ENCODE data around the gene CACNB2. TPM values are rescaled to one million over a fixed set of nuclear protein-coding genes. Genes with fewer than 3 reads are reported as not detected.

Gene CACNB2
- total RNA-seq, 1 donor from 2014 or later = 13.1 TPM

DNA sequence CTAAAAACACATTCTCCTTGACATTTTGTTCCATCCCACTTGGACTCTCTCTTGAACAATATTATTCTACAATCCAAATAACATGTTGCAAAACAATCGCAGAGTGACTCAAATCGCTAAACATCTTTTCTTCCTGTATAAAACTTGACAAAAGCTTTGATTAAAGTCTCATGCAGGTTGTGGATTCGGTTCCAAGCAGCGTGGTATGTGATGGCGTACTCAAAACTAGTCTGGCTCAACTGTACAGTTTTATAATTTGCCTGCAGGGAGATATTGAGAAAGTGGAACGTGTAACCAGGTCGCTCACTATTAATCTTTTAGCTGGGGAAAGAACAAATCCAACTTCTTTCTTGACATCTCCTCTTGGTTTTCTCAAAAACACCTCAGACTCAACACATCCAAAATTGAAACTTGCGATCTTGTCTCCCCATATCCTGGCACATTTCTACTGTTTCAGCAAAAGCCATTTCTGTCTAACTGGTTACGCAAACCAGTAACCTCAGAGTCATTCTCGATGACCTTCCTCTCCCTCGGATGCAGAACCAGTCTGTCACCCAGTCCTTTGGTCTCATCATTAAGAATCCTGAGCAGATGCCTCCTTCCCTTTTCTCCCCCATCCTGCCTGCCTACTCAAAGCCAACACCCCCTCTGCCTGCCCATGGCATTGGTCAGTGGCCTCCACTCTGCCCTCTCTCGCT is 100.1 kb downstream of the CACNB2 start:
- TF ChIP-seq, protein P1, sequence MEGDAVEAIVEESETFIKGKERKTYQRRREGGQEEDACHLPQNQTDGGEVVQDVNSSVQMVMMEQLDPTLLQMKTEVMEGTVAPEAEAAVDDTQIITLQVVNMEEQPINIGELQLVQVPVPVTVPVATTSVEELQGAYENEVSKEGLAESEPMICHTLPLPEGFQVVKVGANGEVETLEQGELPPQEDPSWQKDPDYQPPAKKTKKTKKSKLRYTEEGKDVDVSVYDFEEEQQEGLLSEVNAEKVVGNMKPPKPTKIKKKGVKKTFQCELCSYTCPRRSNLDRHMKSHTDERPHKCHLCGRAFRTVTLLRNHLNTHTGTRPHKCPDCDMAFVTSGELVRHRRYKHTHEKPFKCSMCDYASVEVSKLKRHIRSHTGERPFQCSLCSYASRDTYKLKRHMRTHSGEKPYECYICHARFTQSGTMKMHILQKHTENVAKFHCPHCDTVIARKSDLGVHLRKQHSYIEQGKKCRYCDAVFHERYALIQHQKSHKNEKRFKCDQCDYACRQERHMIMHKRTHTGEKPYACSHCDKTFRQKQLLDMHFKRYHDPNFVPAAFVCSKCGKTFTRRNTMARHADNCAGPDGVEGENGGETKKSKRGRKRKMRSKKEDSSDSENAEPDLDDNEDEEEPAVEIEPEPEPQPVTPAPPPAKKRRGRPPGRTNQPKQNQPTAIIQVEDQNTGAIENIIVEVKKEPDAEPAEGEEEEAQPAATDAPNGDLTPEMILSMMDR (IDR thresholded peaks at IDR 0.05; ENCODE audit: unreplicated experiment) = no peak
- H3K4me3 Mint-ChIP-seq = no peak overlapping the region
- no peaks in the 10 kb centered on the region for H3K27me3 Mint-ChIP-seq (ENCODE audit: low read depth)
- DNase-seq (ENCODE audit: low spot score in 2 of 2, unreplicated experiment in 2 of 2) = no peak
- H3K36me3 Mint-ChIP-seq = no peaks in the 10 kb centered on the region
- peaks cover 16% of the 10 kb centered on the region for H3K4me1 Mint-ChIP-seq
- peaks cover 6% of the 10 kb centered on the region for H3K9me3 Mint-ChIP-seq
- no peak overlapping the region for H3K27ac Mint-ChIP-seq

DNA sequence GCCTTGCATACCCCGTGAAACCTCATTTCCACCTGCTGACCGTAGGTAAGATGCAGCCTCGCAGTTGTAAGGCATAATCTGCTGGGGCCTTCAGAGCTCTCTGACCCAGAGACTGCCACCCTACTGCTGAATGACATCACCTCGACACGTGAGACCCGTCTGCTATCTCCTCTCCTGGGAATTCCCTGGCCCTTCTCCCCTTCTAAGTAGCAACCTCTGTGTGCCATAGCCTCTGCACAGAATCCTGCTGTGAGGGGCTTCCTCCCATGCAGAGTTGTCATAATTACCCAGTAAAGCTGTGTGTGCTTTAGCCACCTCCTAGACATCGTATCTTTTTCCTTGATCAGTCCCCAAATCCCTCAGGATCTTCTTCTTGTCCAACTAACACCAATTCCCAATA is 106.7 kb downstream of the CACNB2 start:
- TF ChIP-seq, protein P1 (IDR thresholded peaks at IDR 0.05; ENCODE audit: unreplicated experiment) = no peak
- no peaks in the 10 kb centered on the region for H3K36me3 Mint-ChIP-seq
- peaks cover 6% of the 10 kb centered on the region for H3K9me3 Mint-ChIP-seq
- H3K27me3 Mint-ChIP-seq (ENCODE audit: low read depth) = no peaks in the 10 kb centered on the region
- no peak overlapping the region for H3K27ac Mint-ChIP-seq
- H3K4me1 Mint-ChIP-seq = no peaks in the 10 kb centered on the region
- DNase-seq (ENCODE audit: low spot score in 2 of 2, unreplicated experiment in 2 of 2) = no peak
- no peak overlapping the region for H3K4me3 Mint-ChIP-seq

DNA sequence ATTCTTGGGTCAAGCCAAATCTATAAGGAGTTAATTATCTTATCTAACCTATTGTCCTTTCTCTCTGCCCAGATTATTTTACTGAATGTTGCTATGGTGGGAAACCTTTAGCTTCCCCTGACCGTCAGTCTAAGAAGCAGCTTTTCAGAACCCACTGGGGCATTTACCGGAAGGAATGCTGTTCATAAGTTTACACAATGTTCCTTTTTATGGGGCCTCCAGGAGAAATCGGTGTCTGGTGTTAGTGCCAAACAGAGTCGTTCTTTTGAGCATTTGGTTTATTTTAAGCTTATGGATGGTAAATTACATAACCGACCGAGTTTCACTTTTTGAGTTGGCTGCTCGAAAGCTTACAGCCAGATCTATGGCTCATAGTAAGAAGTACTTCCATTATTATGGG is 111.9 kb downstream of the CACNB2 start:
- no peak for DNase-seq (ENCODE audit: low spot score in 2 of 2, unreplicated experiment in 2 of 2)
- Mint-ChIP-seq H3K36me3 (no peaks in the 10 kb centered on the region), H3K27ac (no peak overlapping the region), H3K4me3 (no peak overlapping the region), H3K9me3 (no peaks in the 10 kb centered on the region), H3K27me3 (ENCODE audit: low read depth) (peaks cover 5% of the 10 kb centered on the region), H3K4me1 (no peaks in the 10 kb centered on the region)
- TF ChIP-seq, protein P1 (IDR thresholded peaks at IDR 0.05; ENCODE audit: unreplicated experiment) = no peak

DNA sequence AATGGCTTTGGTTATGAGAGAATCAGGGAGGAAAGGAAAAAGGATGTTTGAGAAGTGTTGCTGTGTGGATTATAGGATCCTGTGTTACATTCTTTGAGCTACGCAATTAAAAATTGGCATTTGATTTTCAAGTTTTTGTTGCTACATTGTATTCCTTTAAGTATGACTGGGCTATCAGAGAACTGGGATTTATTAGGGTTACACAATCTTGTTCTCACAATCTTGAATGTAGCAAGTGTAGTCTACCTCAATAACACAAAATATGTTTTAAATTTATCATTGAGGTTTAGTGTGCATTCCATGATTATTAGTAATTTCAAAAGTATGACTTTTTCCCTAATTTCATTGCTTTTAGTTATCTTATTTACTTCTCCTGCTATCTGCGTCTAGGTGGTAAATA is 113.9 kb downstream of the CACNB2 start:
- peaks cover 5% of the 10 kb centered on the region for H3K27me3 Mint-ChIP-seq (ENCODE audit: low read depth)
- H3K36me3 Mint-ChIP-seq = no peaks in the 10 kb centered on the region
- no peaks in the 10 kb centered on the region for H3K9me3 Mint-ChIP-seq
- no peaks in the 10 kb centered on the region for H3K4me1 Mint-ChIP-seq
- TF ChIP-seq, protein P1 (IDR thresholded peaks at IDR 0.05; ENCODE audit: unreplicated experiment) = no peak
- DNase-seq (ENCODE audit: low spot score in 2 of 2, unreplicated experiment in 2 of 2) = no peak
- no peak overlapping the region for H3K4me3 Mint-ChIP-seq
- no peak overlapping the region for H3K27ac Mint-ChIP-seq

DNA sequence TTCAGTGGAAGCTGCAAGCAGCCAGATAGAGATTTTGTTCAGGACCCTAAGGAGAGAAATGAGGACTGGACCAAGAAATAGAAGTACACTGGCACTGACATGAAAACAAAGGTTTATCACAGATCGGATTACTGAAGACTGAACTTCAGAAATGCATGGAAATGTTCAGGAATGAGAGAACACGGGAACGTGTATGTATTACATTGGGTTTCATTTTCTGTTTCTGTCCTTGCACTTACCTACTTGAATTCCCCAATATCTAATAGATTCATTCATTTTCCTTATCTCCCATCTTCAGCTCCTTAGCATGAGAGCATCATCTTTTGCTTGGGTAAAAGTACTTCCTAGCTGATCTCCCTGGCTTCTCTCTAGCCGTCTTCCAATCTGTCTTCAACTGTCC is 114.5 kb downstream of the CACNB2 start:
- Mint-ChIP-seq H3K36me3 (no peaks in the 10 kb centered on the region), H3K4me3 (no peak overlapping the region)
- TF ChIP-seq, protein P1 (IDR thresholded peaks at IDR 0.05; ENCODE audit: unreplicated experiment) = no peak

More for the DNA sequence above, 114.5 kb downstream of the CACNB2 start:
- H3K27me3 Mint-ChIP-seq (ENCODE audit: low read depth) = peaks cover 5% of the 10 kb centered on the region
- H3K4me1 Mint-ChIP-seq = no peaks in the 10 kb centered on the region
- no peak for DNase-seq (ENCODE audit: low spot score in 2 of 2, unreplicated experiment in 2 of 2)
- no peaks in the 10 kb centered on the region for H3K9me3 Mint-ChIP-seq
- no peak overlapping the region for H3K27ac Mint-ChIP-seq

Data from mesothelial cell of epicardium (in vitro differentiated cells).